Mesenchymal stem cell (in vitro differentiated cells and primary cell): ENCODE measurements around the gene CANT1.
A peak's percentile ranks its signal among the peaks of the same experiment; 100 is the strongest.

Source experiments
- DNase-seq: peaks from one replicate; pipeline ENCODE4 v3.0.0-alpha.2; 2013
- H2AFZ ChIP-seq: one replicate; pipeline ENCODE4 v1.6.1; 2013; ENCODE audit warnings: low read depth, mild to moderate bottlenecking, control low read depth, inconsistent platforms, low read length, moderate library complexity
- H2AK5ac ChIP-seq: 2 replicates; pipeline ENCODE4 v1.6.1; 2013; ENCODE audit warnings: low read length, moderate library complexity, mild to moderate bottlenecking, inconsistent platforms; ENCODE audit not compliant: severe bottlenecking
- H2BK120ac ChIP-seq: one replicate; pipeline ENCODE4 v1.6.1; 2013; ENCODE audit warnings: low read depth, mild to moderate bottlenecking, inconsistent platforms, low read length, moderate library complexity
- H2BK12ac ChIP-seq, 2 experiments: one replicate each; pipeline ENCODE4 v1.6.1; 2013; ENCODE audit warnings: inconsistent platforms in 2 of 2, low read length in 2 of 2, mild to moderate bottlenecking in 2 of 2, moderate library complexity in 2 of 2, control low read depth in 1 of 2
- H2BK15ac ChIP-seq: one replicate; pipeline ENCODE4 v1.6.1; 2013; ENCODE audit warnings: mild to moderate bottlenecking, low read depth, inconsistent platforms; ENCODE audit not compliant: poor library complexity, severe bottlenecking
- H2BK5ac ChIP-seq: 2 replicates; pipeline ENCODE4 v1.6.1; 2013; ENCODE audit warnings: low read depth, mild to moderate bottlenecking, low read length, control low read depth, inconsistent platforms; ENCODE audit not compliant: poor library complexity, severe bottlenecking
- H3K14ac ChIP-seq, 2 experiments: one replicate each; pipeline ENCODE4 v1.6.1; 2013; ENCODE audit warnings: inconsistent platforms in 2 of 2, low read length in 2 of 2, control low read depth in 1 of 2, mild to moderate bottlenecking in 1 of 2, moderate library complexity in 1 of 2
- H3K18ac ChIP-seq, 2 experiments: one replicate each; pipeline ENCODE4 v1.6.1; 2013; ENCODE audit warnings: inconsistent platforms in 2 of 2, low read length in 2 of 2, control low read depth in 1 of 2, low read depth in 1 of 2, mild to moderate bottlenecking in 1 of 2
- H3K23ac ChIP-seq, 2 experiments: one replicate each; pipeline ENCODE4 v1.6.1; 2013; ENCODE audit warnings: inconsistent platforms in 2 of 2, low read length in 2 of 2, mild to moderate bottlenecking in 2 of 2, moderate library complexity in 2 of 2, control low read depth in 1 of 2
- H3K27ac ChIP-seq: 2 replicates; pipeline ENCODE4 v1.5.1; 2013; ENCODE audit warnings: mild to moderate bottlenecking, moderate library complexity, low read length, control low read depth, inconsistent platforms; ENCODE audit not compliant: poor library complexity, severe bottlenecking
- H3K27me3 ChIP-seq, 2 experiments: 2 replicates each; pipeline versions ENCODE4 v1.6.1 to v1.7.0; 2013; ENCODE audit warnings: low read length in 2 of 2, mild to moderate bottlenecking in 2 of 2, moderate library complexity in 2 of 2, control low read depth in 1 of 2, inconsistent platforms in 1 of 2; ENCODE audit not compliant: control insufficient read depth in 1 of 2, insufficient read depth in 1 of 2
- H3K36me3 ChIP-seq, 2 experiments: 2 replicates each; pipeline versions ENCODE4 v1.6.1 to v1.7.0; 2013; ENCODE audit warnings: low read length in 2 of 2, control low read depth in 1 of 2, inconsistent platforms in 1 of 2, low read depth in 1 of 2, mild to moderate bottlenecking in 1 of 2; ENCODE audit not compliant: insufficient read depth in 2 of 2, control insufficient read depth in 1 of 2
- H3K4ac ChIP-seq, 2 experiments: one replicate each; pipeline ENCODE4 v1.6.1; 2013; ENCODE audit warnings: inconsistent platforms in 2 of 2, low read length in 2 of 2, mild to moderate bottlenecking in 2 of 2, moderate library complexity in 2 of 2, control low read depth in 1 of 2, low read depth in 1 of 2
- H3K4me1 ChIP-seq: 2 replicates; pipeline ENCODE4 v1.6.1; 2013; ENCODE audit warnings: low read depth, low read length, control low read depth; ENCODE audit not compliant: control insufficient read depth, insufficient read depth
- H3K4me2 ChIP-seq: 2 replicates; pipeline ENCODE4 v1.6.1; 2013; ENCODE audit warnings: low read length, mild to moderate bottlenecking, inconsistent platforms; ENCODE audit not compliant: poor library complexity, severe bottlenecking
- H3K4me3 ChIP-seq, 2 experiments: 2 replicates each; pipeline versions ENCODE4 v1.5.1 to v1.7.0; 2013; ENCODE audit warnings: low read length in 2 of 2, mild to moderate bottlenecking in 2 of 2, control low read depth in 1 of 2, low read depth in 1 of 2; ENCODE audit not compliant: insufficient read depth in 1 of 2
- H3K79me1 ChIP-seq: replicated peaks from 2 replicates; pipeline ENCODE4 v1.6.1; 2013; ENCODE audit warnings: mild to moderate bottlenecking, control low read depth, low read length, inconsistent platforms; ENCODE audit not compliant: poor library complexity, severe bottlenecking
- H3K9ac ChIP-seq: 2 replicates; pipeline ENCODE4 v1.7.0; 2013; ENCODE audit warnings: mild to moderate bottlenecking, low read length, moderate library complexity
- H3K9me3 ChIP-seq: 2 replicates; pipeline ENCODE4 v1.7.0; 2013; ENCODE audit warnings: mild to moderate bottlenecking, low read length; ENCODE audit not compliant: control insufficient read depth
- H4K8ac ChIP-seq: one replicate; pipeline ENCODE4 v1.6.1; 2013; ENCODE audit warnings: inconsistent platforms, mild to moderate bottlenecking, low read length, moderate library complexity
- H4K91ac ChIP-seq: one replicate; pipeline ENCODE4 v1.6.1; 2013; ENCODE audit warnings: mild to moderate bottlenecking, low read length, inconsistent platforms
- whole genome bisulfite sequencing: methylation state at CpG from one replicate; pipeline ENCODE4 v1.1.7; 2013; ENCODE audit warnings: mixed read lengths; 5-methylcytosine and 5-hydroxymethylcytosine counted together

The CANT1 gene

DNA sequence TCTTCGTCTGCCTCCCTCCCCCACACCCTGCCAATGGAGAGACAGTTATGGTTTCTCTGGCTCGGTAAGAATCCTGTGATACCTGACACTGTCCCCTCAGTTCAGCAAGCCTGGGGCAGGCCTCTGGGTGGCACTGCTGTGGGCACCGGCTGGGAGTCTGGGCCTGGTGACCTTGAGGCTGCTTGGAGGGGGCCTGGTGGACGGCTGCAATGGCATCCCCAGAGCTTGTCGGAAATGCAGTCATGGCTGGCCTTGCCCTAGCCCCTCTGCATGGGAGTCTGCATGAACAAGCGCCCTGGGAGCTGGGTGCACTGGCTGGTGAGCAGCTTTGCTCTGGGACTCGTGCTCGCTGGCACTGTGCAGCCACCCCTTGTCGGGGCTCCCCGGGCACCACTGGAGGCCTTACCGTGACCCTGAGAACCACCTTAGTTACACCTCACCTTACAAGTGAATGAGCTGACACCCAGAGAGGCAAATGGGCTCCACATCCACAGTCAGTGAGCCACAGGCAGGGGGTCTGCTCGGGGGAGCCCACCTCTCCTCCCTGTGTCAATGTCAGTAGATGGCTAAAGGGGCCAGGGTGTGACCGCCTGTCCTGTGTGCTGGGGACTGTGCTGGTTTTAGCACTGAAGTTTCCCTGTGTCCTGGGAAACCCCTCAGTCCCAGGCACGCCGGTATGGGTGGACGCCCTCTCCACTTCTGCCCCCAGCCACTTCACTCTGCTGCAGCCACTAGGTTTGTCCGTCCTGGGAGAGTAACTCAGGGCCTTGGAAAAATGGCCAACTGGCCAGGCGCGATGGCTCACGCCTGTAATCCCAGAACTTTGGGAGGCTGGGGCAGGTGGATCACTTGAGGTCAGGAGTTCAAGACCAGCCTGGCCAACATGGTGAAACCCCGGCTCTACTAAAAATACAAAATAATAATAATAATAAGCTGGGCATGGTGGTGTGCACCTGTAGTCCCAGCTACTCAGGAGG is 31.3 kb downstream of the CANT1 start:
- Histone ChIP-seq H2AK5ac (peak overlapping the region; percentile 29), H3K18ac (peak overlapping the region in 1 of 2 experiments; percentile 22), H3K23ac (no peak overlapping the region), H3K4ac (peak overlapping the region in 1 of 2 experiments; percentile 87), H2BK120ac (no peak overlapping the region), H3K4me1 (peaks cover 60% of the 10 kb centered on the region), H3K9me3 (no peaks in the 10 kb centered on the region), H3K27me3 (no peaks in the 10 kb centered on the region), H3K14ac (peak overlapping the region in 1 of 2 experiments; percentile 5), H4K91ac (no peak overlapping the region), H3K4me3 (peak overlapping the region in 1 of 2 experiments; percentile 82), H3K27ac (no peak overlapping the region), H2BK15ac (no peak overlapping the region), H4K8ac (peak overlapping the region; percentile 57), H3K9ac (peak overlapping the region; percentile 70), H2AFZ (no peak overlapping the region), H3K4me2 (peak overlapping the region; percentile 74), H2BK5ac (no peak overlapping the region), H3K36me3 (peaks cover 23 to 41% of the 10 kb centered on the region in 2 experiments), H3K79me1 (peaks cover 26% of the 10 kb centered on the region), H2BK12ac (no peak overlapping the region)
- 94% methylated on average over 16 of the region's 21 CpGs for WGBS
- no peak for DNase-seq

DNA sequence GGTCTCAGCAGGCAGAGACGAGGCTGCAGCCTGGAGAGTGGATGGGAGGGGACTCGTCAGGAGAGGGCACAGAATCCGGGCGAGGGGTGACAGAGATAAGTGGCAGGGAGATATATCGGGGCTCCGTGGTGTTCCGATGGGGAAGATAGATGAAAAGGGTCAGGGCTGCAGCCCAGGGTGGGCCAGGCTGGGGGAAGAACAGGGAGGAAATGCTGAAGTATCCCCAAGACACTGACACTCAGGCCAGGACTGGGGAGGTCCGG is 32.0 kb downstream of the CANT1 start:
- H4K91ac ChIP-seq = no peak overlapping the region
- no peak overlapping the region for H2AK5ac ChIP-seq
- H3K27ac ChIP-seq = no peak overlapping the region
- no peak for DNase-seq
- WGBS = 94% methylated on average over 8 of the region's 8 CpGs
- H2BK5ac ChIP-seq = no peak overlapping the region
- peaks cover 66% of the 10 kb centered on the region for H3K4me1 ChIP-seq
- no peak overlapping the region for H3K4ac ChIP-seq
- H3K9me3 ChIP-seq = no peaks in the 10 kb centered on the region
- H3K27me3 ChIP-seq = no peaks in the 10 kb centered on the region
- no peak overlapping the region for H4K8ac ChIP-seq
- H3K4me3 ChIP-seq = peak overlapping the region in 1 of 2 experiments; percentile 82
- peaks cover 25 to 47% of the 10 kb centered on the region in 2 experiments for H3K36me3 ChIP-seq
- H3K14ac ChIP-seq = no peak overlapping the region
- peak overlapping the region; percentile 70 for H3K9ac ChIP-seq
- no peak overlapping the region for H2BK15ac ChIP-seq
- H3K23ac ChIP-seq = no peak overlapping the region
- H2BK12ac ChIP-seq = no peak overlapping the region
- H2AFZ ChIP-seq = no peak overlapping the region
- no peak overlapping the region for H2BK120ac ChIP-seq
- H3K4me2 ChIP-seq = peak overlapping the region; percentile 40
- H3K79me1 ChIP-seq = peaks cover 28% of the 10 kb centered on the region
- H3K18ac ChIP-seq = no peak overlapping the region

DNA sequence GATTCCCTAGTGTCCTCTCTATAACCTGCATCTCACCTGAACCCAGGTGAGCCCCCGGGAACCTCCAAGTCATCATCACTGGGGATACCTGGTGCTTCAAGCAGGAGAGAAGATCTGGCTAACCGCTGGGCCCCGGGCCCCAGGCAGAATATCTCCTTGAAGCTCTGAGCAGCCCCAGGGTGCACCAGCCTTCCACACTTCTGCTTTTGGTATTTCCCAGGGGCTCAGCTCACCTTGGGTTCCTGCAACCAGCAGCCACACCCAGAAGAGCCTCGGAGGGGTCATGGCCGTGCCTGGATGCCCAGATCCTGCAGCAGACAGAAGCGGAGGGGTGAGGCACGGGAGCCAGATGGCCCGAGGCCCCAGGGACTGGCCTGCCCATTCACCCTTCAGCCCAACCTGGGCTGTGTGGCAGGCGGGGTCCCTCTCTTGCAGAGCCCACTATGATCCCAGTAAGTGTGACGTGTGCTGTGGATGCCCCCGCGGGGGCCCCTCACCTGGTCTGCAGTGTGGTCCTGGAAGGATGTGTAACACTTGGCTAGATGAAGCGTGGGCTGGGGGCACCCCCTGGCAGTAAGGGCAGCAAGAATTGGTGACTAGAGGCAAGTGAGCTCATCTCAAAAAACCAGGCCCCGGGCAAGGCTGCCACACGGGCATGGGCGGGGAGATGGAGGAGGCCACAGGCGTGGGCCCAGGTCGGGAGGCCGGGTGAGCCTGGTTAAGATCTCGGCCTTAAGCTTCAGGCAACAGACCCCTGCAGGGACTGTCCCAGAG is 32.5 kb downstream of the CANT1 start:
- H3K79me1 ChIP-seq = peaks cover 28% of the 10 kb centered on the region
- peak overlapping the region in 1 of 2 experiments; percentile 82 for H3K4me3 ChIP-seq
- no peaks in the 10 kb centered on the region for H3K27me3 ChIP-seq
- no peak for DNase-seq
- peaks cover 30 to 52% of the 10 kb centered on the region in 2 experiments for H3K36me3 ChIP-seq
- no peak overlapping the region for H2BK120ac ChIP-seq
- H2BK12ac ChIP-seq = no peak overlapping the region
- peak overlapping the region in 1 of 2 experiments; percentile 15 for H3K14ac ChIP-seq
- no peak overlapping the region for H3K4me2 ChIP-seq
- peak overlapping the region; percentile 70 for H3K9ac ChIP-seq
- H2BK15ac ChIP-seq = no peak overlapping the region
- no peak overlapping the region for H2BK5ac ChIP-seq
- H3K27ac ChIP-seq = no peak overlapping the region
- H3K9me3 ChIP-seq = no peaks in the 10 kb centered on the region
- peaks cover 67% of the 10 kb centered on the region for H3K4me1 ChIP-seq
- no peak overlapping the region for H3K4ac ChIP-seq
- WGBS = 94% methylated on average over 20 of the region's 20 CpGs
- no peak overlapping the region for H4K8ac ChIP-seq
- no peak overlapping the region for H2AFZ ChIP-seq
- H4K91ac ChIP-seq = peak overlapping the region; percentile 11
- no peak overlapping the region for H3K23ac ChIP-seq
- H2AK5ac ChIP-seq = no peak overlapping the region
- H3K18ac ChIP-seq = no peak overlapping the region
